ENCODE measurements around the gene GABPB2. TPM values are rescaled to one million over a fixed set of nuclear protein-coding genes. Genes with fewer than 3 reads are reported as not detected.

Gene GABPB2
- total RNA-seq, 1 donor from 2014 or later: 4.1 TPM

DNA sequence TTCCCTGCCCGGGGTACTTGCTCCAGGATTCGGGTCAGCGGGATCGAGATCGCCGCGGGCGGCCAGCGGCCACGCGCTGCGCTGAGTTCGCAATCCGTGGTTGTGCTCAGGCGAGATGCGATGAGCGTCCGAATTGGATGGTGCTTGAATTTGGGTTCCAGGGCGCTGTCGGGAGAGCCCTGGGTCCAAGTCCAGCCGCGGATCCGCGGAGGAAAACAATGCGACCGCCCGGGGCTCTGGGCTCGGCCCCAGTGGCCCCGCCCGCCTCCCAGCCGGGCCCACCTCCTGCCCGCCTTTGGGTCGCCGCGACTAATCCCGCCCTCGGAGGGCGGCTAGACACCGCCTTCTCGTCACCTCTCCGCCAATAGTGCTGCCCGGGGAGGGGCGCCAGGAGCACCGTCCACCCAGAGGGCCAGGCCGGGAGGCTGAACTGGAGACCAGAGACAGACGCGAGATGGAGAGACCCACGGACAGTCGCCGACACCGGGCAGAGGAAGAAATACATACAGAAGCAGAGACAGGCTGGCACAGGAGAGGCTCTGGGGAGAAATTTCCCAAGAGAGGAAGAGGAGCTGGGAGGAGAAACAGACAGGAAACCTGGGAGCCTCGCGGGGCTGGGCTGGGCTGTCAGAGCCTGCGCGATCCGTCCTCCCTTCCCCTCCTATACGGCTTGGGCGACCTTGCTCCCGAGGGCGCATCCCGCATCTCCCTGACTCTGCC, 76.0 kb downstream of the GABPB2 start, which contains the start of gene SEMA6C:
Gene SEMA6C (minus strand): TSS at position 220 of the 720 bp plus-strand sequence. CDS start 4,010 bp downstream, outside the sequence.
- Mint-ChIP-seq H3K27ac (ENCODE audit: unreplicated experiment) (peak within 1 kb of the TSS; percentile 93), H3K4me1 (ENCODE audit: unreplicated experiment) (peaks cover 57% of the 10 kb centered on the region), H3K36me3 (ENCODE audit: low read depth, unreplicated experiment) (peaks cover 18% of the 10 kb centered on the region), H3K27me3 (ENCODE audit: unreplicated experiment) (peaks cover 8% of the 10 kb centered on the region), H3K9me3 (ENCODE audit: unreplicated experiment) (no peaks in the 10 kb centered on the region), H3K4me3 (ENCODE audit: unreplicated experiment) (peak within 1 kb of the TSS; percentile 97)
- TF ChIP-seq, protein P1, sequence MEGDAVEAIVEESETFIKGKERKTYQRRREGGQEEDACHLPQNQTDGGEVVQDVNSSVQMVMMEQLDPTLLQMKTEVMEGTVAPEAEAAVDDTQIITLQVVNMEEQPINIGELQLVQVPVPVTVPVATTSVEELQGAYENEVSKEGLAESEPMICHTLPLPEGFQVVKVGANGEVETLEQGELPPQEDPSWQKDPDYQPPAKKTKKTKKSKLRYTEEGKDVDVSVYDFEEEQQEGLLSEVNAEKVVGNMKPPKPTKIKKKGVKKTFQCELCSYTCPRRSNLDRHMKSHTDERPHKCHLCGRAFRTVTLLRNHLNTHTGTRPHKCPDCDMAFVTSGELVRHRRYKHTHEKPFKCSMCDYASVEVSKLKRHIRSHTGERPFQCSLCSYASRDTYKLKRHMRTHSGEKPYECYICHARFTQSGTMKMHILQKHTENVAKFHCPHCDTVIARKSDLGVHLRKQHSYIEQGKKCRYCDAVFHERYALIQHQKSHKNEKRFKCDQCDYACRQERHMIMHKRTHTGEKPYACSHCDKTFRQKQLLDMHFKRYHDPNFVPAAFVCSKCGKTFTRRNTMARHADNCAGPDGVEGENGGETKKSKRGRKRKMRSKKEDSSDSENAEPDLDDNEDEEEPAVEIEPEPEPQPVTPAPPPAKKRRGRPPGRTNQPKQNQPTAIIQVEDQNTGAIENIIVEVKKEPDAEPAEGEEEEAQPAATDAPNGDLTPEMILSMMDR (IDR thresholded peaks at IDR 0.05; ENCODE audit: unreplicated experiment): no peak
- peak; percentile 94 for DNase-seq (ENCODE audit: low spot score)

DNA sequence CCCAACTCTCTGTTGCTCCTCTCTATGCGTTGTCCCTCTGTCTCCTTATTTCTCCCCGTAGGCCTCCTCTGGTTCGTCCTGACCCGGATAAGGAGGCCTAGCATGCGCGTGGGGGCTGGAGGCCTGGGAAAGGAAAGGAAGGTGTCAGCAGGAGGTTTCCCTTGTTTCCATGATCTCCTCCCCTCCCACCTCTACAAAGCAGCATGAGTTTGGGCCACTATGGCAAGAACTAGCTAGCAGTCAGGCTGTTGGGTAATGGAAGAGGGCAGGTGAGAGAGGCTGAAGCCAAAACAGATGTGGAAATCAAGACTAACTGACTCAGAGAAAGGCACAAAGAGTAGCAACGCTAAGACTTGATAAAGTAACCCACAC, 76.6 kb downstream of the GABPB2 start:
- H3K4me1 Mint-ChIP-seq (ENCODE audit: unreplicated experiment): peaks cover 56% of the 10 kb centered on the region
- TF ChIP-seq, protein P1 (IDR thresholded peaks at IDR 0.05; ENCODE audit: unreplicated experiment): no peak
- peaks cover 8% of the 10 kb centered on the region for H3K27me3 Mint-ChIP-seq (ENCODE audit: unreplicated experiment)
- H3K27ac Mint-ChIP-seq (ENCODE audit: unreplicated experiment): peak overlapping the region; percentile 93
- H3K4me3 Mint-ChIP-seq (ENCODE audit: unreplicated experiment): peak overlapping the region; percentile 97
- H3K36me3 Mint-ChIP-seq (ENCODE audit: low read depth, unreplicated experiment): peaks cover 18% of the 10 kb centered on the region
- DNase-seq (ENCODE audit: low spot score): no peak
- H3K9me3 Mint-ChIP-seq (ENCODE audit: unreplicated experiment): no peaks in the 10 kb centered on the region

DNA sequence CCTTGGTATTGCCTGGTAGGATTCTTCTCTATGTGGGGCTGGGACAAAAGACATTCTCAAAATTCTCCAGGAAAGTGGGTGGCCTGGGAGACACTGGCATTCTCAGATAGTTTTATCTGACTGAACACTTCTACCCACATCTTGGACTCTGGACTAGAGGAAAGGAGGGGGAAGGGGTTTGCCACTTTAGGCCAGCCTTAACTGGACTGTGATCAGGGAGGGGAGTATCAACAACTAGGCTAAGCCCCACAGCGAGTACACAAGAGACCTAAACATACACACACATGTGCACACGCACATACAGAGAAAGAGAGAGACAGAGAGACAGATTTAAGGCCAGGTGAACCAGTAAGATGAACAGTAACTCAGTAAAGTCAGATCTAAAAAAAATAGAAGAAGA, 77.1 kb downstream of the GABPB2 start:
- H3K4me1 Mint-ChIP-seq (ENCODE audit: unreplicated experiment): peaks cover 53% of the 10 kb centered on the region
- peak overlapping the region; percentile 97 for H3K4me3 Mint-ChIP-seq (ENCODE audit: unreplicated experiment)
- H3K27ac Mint-ChIP-seq (ENCODE audit: unreplicated experiment): peak overlapping the region; percentile 93

DNA sequence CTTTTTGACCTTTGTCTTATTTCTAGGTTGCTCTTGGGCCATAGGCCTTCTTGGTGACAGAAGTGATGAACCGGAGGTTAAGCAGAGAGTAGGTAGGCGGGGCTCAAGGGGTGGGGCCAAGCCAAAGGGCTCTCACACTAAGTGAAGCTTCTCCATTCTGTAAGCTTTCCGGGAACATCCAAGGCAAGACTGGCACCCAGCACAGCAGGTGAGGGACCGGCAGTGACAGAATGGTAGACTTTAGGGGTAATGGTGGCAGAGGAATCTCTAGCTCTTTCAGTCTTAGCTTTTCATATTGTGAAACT, 85.9 kb downstream of the GABPB2 start, which contains the start of gene TNFAIP8L2:
Gene TNFAIP8L2 (plus strand): TSS at position 135 of the 305 bp plus-strand sequence. CDS start 2,049 bp downstream, outside the sequence.
- Mint-ChIP-seq H3K9me3 (ENCODE audit: unreplicated experiment) (no peaks in the 10 kb centered on the region), H3K27me3 (ENCODE audit: unreplicated experiment) (peaks cover 11% of the 10 kb centered on the region), H3K27ac (ENCODE audit: unreplicated experiment) (peak within 1 kb of the TSS; percentile 44), H3K4me3 (ENCODE audit: unreplicated experiment) (peak within 1 kb of the TSS; percentile 34), H3K36me3 (ENCODE audit: low read depth, unreplicated experiment) (peaks cover 19% of the 10 kb centered on the region), H3K4me1 (ENCODE audit: unreplicated experiment) (peaks cover 31% of the 10 kb centered on the region)
- no peak for DNase-seq (ENCODE audit: low spot score)
- TF ChIP-seq, protein P1 (IDR thresholded peaks at IDR 0.05; ENCODE audit: unreplicated experiment): no peak

More for the DNA sequence above, 77.1 kb downstream of the GABPB2 start:
- no peak for DNase-seq (ENCODE audit: low spot score)
- TF ChIP-seq, protein P1 (IDR thresholded peaks at IDR 0.05; ENCODE audit: unreplicated experiment): no peak
- H3K9me3 Mint-ChIP-seq (ENCODE audit: unreplicated experiment): no peaks in the 10 kb centered on the region
- peaks cover 18% of the 10 kb centered on the region for H3K36me3 Mint-ChIP-seq (ENCODE audit: low read depth, unreplicated experiment)
- H3K27me3 Mint-ChIP-seq (ENCODE audit: unreplicated experiment): peaks cover 8% of the 10 kb centered on the region

DNA sequence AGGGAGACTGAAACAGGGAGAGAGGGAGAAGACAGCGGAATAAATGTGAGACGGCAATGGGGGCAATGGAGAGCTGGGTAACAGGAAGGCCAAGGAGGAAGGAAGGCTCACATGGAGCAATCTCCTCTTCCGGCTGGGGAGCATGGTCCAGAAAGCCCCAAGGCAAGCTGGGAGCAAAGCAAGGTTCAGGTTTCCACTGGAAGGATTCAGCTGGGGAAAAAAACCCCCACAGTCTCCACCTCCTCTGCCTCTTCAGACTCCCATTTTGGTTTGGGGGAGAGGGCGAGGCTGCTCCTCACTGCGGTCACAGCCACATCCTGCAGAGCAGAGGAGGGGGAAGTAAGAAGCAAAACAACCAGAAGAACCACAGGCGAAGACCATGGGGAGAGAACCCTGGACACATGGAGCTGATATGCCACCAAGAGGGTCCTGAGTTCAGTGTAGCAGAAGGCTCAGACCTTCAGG, 86.5 kb downstream of the GABPB2 start:
- H3K4me3 Mint-ChIP-seq (ENCODE audit: unreplicated experiment): peak overlapping the region; percentile 34
- peaks cover 11% of the 10 kb centered on the region for H3K27me3 Mint-ChIP-seq (ENCODE audit: unreplicated experiment)
- H3K4me1 Mint-ChIP-seq (ENCODE audit: unreplicated experiment): peaks cover 31% of the 10 kb centered on the region
- TF ChIP-seq, protein P1 (IDR thresholded peaks at IDR 0.05; ENCODE audit: unreplicated experiment): no peak
- H3K36me3 Mint-ChIP-seq (ENCODE audit: low read depth, unreplicated experiment): peaks cover 25% of the 10 kb centered on the region
- peak overlapping the region; percentile 44 for H3K27ac Mint-ChIP-seq (ENCODE audit: unreplicated experiment)
- no peaks in the 10 kb centered on the region for H3K9me3 Mint-ChIP-seq (ENCODE audit: unreplicated experiment)
- no peak for DNase-seq (ENCODE audit: low spot score)
